Measurements from ENCODE around the gene ST3GAL2.
A peak's percentile ranks its signal among the peaks of the same experiment; 100 is the strongest.

The ST3GAL2 gene

DNA sequence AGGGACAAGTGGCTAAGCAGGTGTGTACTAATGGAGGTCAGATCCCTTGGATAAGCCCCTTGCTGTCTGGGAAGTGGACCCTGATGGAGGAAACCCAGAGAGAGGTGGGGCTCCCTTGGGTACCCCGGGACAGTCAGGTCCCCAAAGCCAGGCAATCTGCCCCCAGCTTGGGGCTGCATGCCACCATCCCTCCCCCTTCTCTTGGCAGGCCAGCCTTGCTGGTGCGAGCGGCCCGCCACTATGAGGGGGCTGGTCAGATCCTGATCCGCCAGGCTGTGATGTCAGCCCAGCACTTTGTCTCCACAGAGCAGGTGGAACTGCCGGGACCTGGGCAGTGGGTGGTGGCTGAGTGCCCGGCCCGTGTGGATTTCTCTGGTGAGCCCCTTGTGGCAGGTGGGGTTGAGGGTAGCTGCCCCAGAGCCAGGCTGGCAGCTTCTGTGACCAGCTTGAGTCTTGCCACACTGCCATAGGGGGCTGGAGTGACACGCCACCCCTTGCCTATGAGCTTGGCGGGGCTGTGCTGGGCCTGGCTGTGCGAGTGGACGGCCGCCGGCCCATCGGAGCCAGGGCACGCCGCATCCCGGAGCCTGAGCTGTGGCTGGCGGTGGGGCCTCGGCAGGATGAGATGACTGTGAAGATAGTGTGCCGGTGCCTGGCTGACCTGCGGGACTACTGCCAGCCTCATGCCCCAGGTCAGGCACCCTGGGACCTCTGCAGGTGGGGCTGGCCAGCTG lies 35.6 kb upstream of the ST3GAL2 start:
- Histone ChIP-seq H3K9me3 (no peaks in the 10 kb centered on the region), H3K4me3 (ENCODE audit: low read depth, low read length) (no peak overlapping the region), H3K4me1 (peaks cover 16% of the 10 kb centered on the region), H3K27me3 (no peaks in the 10 kb centered on the region), H3K36me3 (no peaks in the 10 kb centered on the region)
- DNase-seq, result peak; percentile 37
- TF ChIP-seq CTCF (IDR thresholded peaks at IDR 0.05; ENCODE audit: low read depth, low read length), result no peak

GRCh38 chr16:70473446-70474319 lies 34.8 kb upstream of the ST3GAL2 start:
- DNase-seq, result no peak
- Histone ChIP-seq H3K27me3 (no peaks in the 10 kb centered on the region), H3K36me3 (no peaks in the 10 kb centered on the region), H3K4me1 (peaks cover 16% of the 10 kb centered on the region), H3K9me3 (no peaks in the 10 kb centered on the region), H3K4me3 (ENCODE audit: low read depth, low read length) (no peak overlapping the region)
- TF ChIP-seq CTCF (IDR thresholded peaks at IDR 0.05; ENCODE audit: low read depth, low read length), result 0 out of 2 replicates have a peak, but pooled peaks have one; percentile 21

DNA sequence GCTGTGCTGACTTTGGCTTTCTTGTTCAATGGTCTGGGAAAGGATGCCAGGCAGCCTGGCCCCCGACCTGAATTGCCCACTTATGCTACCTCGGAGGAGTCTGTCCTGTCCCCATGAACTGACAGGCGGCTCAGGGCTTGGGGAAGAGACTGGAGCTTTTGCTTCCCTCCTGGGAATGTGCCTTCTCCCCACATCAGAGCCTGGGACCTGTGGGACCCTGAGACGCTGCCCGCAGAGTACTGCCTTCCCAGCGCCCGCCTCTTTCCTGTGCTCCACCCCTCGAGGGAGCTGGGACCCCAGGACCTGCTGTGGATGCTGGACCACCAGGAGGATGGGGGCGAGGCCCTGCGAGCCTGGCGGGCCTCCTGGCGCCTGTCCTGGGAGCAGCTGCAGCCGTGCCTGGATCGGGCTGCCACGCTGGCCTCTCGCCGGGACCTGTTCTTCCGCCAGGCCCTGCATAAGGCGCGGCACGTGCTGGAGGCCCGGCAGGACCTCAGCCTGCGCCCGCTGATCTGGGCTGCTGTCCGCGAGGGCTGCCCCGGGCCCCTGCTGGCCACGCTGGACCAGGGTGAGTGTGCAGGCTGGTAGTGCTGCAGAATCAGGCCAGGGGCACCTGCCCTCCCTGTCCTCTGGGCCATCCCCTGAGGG lies 34.0 kb upstream of the ST3GAL2 start:
- TF ChIP-seq CTCF (IDR thresholded peaks at IDR 0.05; ENCODE audit: low read depth, low read length), result no peak
- Histone ChIP-seq H3K4me3 (ENCODE audit: low read depth, low read length) (no peak overlapping the region), H3K27me3 (no peaks in the 10 kb centered on the region), H3K4me1 (peaks cover 16% of the 10 kb centered on the region), H3K36me3 (no peaks in the 10 kb centered on the region), H3K9me3 (no peaks in the 10 kb centered on the region)
- DNase-seq, result no peak

DNA sequence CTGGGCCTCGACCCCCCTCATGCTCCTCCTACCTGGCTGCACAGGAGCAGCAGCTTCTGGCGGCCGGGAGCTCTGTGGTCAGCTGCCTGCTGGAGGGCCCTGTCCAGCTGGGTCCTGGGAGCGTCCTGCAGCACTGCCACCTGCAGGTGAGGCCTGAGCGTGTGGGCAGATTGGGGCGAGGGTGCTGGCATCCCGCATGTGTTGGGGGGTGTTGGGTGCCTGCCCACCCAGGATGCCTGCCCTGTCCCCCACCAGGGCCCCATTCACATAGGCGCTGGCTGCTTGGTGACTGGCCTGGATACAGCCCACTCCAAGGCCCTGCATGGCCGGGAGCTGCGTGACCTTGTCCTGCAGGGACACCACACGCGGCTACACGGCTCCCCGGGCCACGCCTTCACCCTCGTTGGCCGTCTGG lies 32.0 kb upstream of the ST3GAL2 start:
- H3K4me1 ChIP-seq, result peaks cover 8% of the 10 kb centered on the region
- H3K27me3 ChIP-seq, result no peaks in the 10 kb centered on the region
- no peaks in the 10 kb centered on the region for H3K9me3 ChIP-seq
- TF ChIP-seq CTCF (IDR thresholded peaks at IDR 0.05; ENCODE audit: low read depth, low read length), result peak; percentile 39
- H3K36me3 ChIP-seq, result no peaks in the 10 kb centered on the region
- peak; percentile 39 for DNase-seq
- no peak overlapping the region for H3K4me3 ChIP-seq (ENCODE audit: low read depth, low read length)

DNA sequence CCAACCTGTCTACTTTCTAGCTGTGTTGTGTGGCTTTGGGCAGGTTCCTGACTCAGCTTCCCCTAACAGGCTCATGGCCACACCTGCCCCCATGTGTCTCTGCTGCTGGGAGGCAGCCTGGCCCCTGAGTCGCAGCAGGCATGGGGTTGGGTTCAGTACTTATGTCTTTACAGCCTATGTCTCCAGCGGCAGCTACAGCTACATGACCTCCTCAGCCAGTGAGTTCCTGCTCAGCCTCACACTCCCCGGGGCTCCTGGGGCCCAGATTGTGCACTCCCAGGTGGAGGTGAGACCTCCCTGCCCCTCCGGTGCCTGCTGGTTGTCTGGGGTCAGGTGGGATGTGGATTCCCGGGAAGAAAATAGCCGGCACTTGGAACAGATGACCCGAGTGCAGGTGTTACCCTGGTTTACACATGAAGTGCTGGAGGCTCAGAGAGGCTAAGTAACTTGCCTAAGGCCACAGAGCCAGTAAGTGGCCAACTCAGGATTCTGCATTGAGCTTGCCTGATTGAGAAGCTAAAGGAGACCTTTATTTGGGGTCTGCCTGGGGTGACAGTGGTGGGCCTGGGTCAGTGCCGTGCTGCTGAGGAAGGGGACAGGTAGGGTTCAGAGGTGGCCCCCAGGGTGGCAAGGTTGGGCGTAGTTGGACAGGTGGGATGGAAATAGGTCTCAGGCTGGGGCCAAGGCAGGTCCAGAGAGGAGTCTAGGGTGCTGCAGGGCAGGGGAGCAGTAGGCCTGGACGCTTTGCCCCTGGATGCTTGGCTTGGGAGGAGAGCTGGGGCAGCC lies 31.4 kb upstream of the ST3GAL2 start:
- Histone ChIP-seq H3K27me3 (no peaks in the 10 kb centered on the region), H3K36me3 (no peaks in the 10 kb centered on the region), H3K9me3 (no peaks in the 10 kb centered on the region), H3K4me1 (peaks cover 8% of the 10 kb centered on the region), H3K4me3 (ENCODE audit: low read depth, low read length) (no peak overlapping the region)
- TF ChIP-seq CTCF (IDR thresholded peaks at IDR 0.05; ENCODE audit: low read depth, low read length), result no peak
- DNase-seq, result no peak
